Measurements from ENCODE around the gene MAPK12. TPM values are rescaled to one million over a fixed set of nuclear protein-coding genes. Genes with fewer than 3 reads are reported as not detected.
A peak's percentile ranks its signal among the peaks of the same experiment; 100 is the strongest.

The MAPK12 gene
- total and polyA plus RNA-seq, 2 donors (not counting 1 experiment from before 2014, with no cell fraction given) = 6.5 to 7.8 TPM

DNA sequence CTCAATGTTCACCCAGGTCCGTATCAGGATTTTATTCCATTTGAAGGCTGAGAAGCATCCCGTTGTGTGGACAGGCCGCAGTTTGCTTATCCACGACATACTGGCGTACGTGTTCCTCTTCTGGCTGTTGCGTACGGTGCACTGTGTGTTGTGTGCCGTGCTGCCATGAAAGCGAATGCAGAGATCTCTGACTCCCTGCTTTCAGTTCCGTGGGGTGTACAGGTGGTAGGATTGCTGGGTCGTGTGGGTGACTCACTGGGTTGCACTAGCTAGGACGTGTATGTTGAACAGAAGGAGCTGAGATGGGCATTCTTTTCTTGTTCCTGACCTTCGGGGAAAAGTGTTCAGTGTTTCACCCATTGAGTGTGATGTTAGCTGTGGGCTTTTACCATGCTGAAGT lies 50.3 kb downstream of the MAPK12 start:
- H2AFZ ChIP-seq (ENCODE audit: insufficient read depth, low read depth, low read length, poor library complexity, severe bottlenecking) = no peak overlapping the region
- peaks cover 0 to 51% of the 10 kb centered on the region in 2 experiments for H3K36me3 ChIP-seq (replicated peaks in 1 of 2; ENCODE audit: control extremely low read depth in 1 of 2, control insufficient read depth in 1 of 2, extremely low read depth in 1 of 2, insufficient read depth in 2 of 2, low read length in 1 of 2)
- DNase-seq (no peak), ATAC-seq (ENCODE audit: low read depth) (no peak)
- no peak overlapping the region for H3K27ac Mint-ChIP-seq
- H3K4me1 ChIP-seq (ENCODE audit: control insufficient read depth in 2 of 2, insufficient read depth in 2 of 2, low read length in 2 of 2) = peaks cover 15 to 26% of the 10 kb centered on the region in 2 donors
- peaks cover 75% of the 10 kb centered on the region for H4K20me1 ChIP-seq (ENCODE audit: control insufficient read depth, insufficient read depth, low read length, poor library complexity, severe bottlenecking)
- H3K4me1 Mint-ChIP-seq = peaks cover 31% of the 10 kb centered on the region
- no peak overlapping the region for H3K4me3 Mint-ChIP-seq
- H3K27ac ChIP-seq (ENCODE audit: low read length in 2 of 2) = no peak overlapping the region
- no peak overlapping the region for H3K9ac ChIP-seq (ENCODE audit: low read length)
- H3K79me2 ChIP-seq (ENCODE audit: control insufficient read depth, insufficient read depth, low read length) = peaks cover 27% of the 10 kb centered on the region
- H3K9me3 ChIP-seq (ENCODE audit: control extremely low read depth in 1 of 3, control insufficient read depth in 2 of 3, insufficient read depth in 1 of 3, low read length in 2 of 3) = no peaks in the 10 kb centered on the region
- WGBS (ENCODE audit: insufficient coverage) = 94% methylated on average over 14 of the region's 14 CpGs
- no peaks in the 10 kb centered on the region for H3K27me3 ChIP-seq (replicated peaks in 1 of 4; ENCODE audit: control extremely low read depth in 1 of 4, control insufficient read depth in 3 of 4, insufficient read depth in 4 of 4, low read length in 3 of 4)
- POLR2A ChIA-PET = no interaction called here
- CTCF ChIA-PET = interaction anchor here (0.7 to 6.4 kb wide), 8 partner anchors 22 to 280 kb away, joined by 3 to 57 read pairs (median 3); no protein-coding TSS in a partner anchor
- no peak overlapping the region for H3K4me3 ChIP-seq (ENCODE audit: control extremely low read depth in 1 of 5, extremely low read depth in 1 of 5, insufficient read depth in 1 of 5, low read depth in 2 of 5, low read length in 4 of 5)
- no peaks in the 10 kb centered on the region for H3K9me3 Mint-ChIP-seq (ENCODE audit: insufficient read depth)
- intact Hi-C loops (cut with micrococcal nuclease) = loop anchor here (2.0 kb wide), 1 partner anchor 38 kb away; no protein-coding TSS in a partner anchor
- no peak overlapping the region for H3K4me2 ChIP-seq (replicated peaks; ENCODE audit: low read depth, low read length, poor library complexity, severe bottlenecking)
- H3K27me3 Mint-ChIP-seq = no peaks in the 10 kb centered on the region
- TF ChIP-seq, protein P1, sequence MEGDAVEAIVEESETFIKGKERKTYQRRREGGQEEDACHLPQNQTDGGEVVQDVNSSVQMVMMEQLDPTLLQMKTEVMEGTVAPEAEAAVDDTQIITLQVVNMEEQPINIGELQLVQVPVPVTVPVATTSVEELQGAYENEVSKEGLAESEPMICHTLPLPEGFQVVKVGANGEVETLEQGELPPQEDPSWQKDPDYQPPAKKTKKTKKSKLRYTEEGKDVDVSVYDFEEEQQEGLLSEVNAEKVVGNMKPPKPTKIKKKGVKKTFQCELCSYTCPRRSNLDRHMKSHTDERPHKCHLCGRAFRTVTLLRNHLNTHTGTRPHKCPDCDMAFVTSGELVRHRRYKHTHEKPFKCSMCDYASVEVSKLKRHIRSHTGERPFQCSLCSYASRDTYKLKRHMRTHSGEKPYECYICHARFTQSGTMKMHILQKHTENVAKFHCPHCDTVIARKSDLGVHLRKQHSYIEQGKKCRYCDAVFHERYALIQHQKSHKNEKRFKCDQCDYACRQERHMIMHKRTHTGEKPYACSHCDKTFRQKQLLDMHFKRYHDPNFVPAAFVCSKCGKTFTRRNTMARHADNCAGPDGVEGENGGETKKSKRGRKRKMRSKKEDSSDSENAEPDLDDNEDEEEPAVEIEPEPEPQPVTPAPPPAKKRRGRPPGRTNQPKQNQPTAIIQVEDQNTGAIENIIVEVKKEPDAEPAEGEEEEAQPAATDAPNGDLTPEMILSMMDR (IDR thresholded peaks at IDR 0.05) = no peak
- no peak for TF ChIP-seq EZH2 (IDR thresholded peaks at IDR 0.05; ENCODE audit: borderline replicate concordance, insufficient read depth, low read depth, low read length, poor library complexity, severe bottlenecking)

DNA sequence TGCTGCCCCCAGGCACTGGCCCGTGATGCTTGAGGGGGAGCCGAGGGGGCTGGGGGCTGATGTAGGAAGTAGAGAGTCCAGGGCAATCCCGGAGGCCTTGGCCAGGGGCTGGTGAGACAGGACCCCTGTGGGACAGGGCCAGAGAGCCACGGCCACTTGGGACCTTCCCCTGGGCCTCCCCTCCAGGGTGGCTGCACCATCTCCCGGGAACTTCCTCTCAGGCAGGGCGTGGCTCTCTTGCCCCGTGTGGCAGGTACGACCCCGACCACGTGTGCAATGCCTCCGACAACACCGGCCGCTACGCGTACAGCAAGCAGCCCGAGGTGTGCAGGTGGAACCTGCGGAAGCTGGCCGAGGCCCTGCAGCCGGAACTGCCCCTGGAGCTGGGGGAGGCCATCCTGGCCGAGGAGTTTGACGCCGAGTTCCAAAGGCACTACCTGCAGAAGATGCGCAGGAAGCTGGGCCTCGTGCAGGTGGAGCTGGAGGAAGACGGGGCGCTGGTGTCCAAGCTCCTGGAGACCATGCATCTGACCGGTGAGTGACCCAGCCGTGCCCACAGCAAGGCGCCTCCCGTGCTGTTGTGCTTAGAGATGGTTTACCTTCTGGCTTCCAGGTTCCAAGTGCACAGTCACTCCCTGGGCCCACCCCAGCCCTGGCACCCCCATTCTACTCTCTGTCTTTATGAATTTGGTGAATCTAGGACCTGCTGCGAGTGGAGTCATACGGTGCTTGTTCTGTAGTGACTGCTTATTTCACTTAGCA lies 50.9 kb downstream of the MAPK12 start:
- intact Hi-C loops (cut with micrococcal nuclease) = loop anchor here (2.0 kb wide), 1 partner anchor 38 kb away; no protein-coding TSS in a partner anchor
- DNase-seq = peak; percentile 35
- H3K36me3 ChIP-seq (replicated peaks in 1 of 2; ENCODE audit: control extremely low read depth in 1 of 2, control insufficient read depth in 1 of 2, extremely low read depth in 1 of 2, insufficient read depth in 2 of 2, low read length in 1 of 2) = peaks cover 0 to 47% of the 10 kb centered on the region in 2 experiments
- peaks cover 29% of the 10 kb centered on the region for H3K79me2 ChIP-seq (ENCODE audit: control insufficient read depth, insufficient read depth, low read length)
- Mint-ChIP-seq H3K9me3 (ENCODE audit: insufficient read depth) (no peaks in the 10 kb centered on the region), H3K4me1 (peaks cover 32% of the 10 kb centered on the region), H3K27ac (no peak overlapping the region), H3K27me3 (no peaks in the 10 kb centered on the region), H3K4me3 (no peak overlapping the region)
- no peak overlapping the region for H3K27ac ChIP-seq (ENCODE audit: low read length in 2 of 2)
- ChIA-PET CTCF (interaction anchor here (0.7 to 6.4 kb wide), 6 partner anchors 21 to 280 kb away, joined by 3 to 57 read pairs (median 4); no protein-coding TSS in a partner anchor), POLR2A (no interaction called here)
- peaks cover 15 to 26% of the 10 kb centered on the region in 2 donors for H3K4me1 ChIP-seq (ENCODE audit: control insufficient read depth in 2 of 2, insufficient read depth in 2 of 2, low read length in 2 of 2)
- H3K4me3 ChIP-seq (ENCODE audit: control extremely low read depth in 1 of 5, extremely low read depth in 1 of 5, insufficient read depth in 1 of 5, low read depth in 2 of 5, low read length in 4 of 5) = no peak overlapping the region
- WGBS (ENCODE audit: insufficient coverage) = 93% methylated on average over 32 of the region's 32 CpGs
- no peak overlapping the region for H2AFZ ChIP-seq (ENCODE audit: insufficient read depth, low read depth, low read length, poor library complexity, severe bottlenecking)
- H3K4me2 ChIP-seq (replicated peaks; ENCODE audit: low read depth, low read length, poor library complexity, severe bottlenecking) = no peak overlapping the region
- H3K27me3 ChIP-seq (replicated peaks in 1 of 4; ENCODE audit: control extremely low read depth in 1 of 4, control insufficient read depth in 3 of 4, insufficient read depth in 4 of 4, low read length in 3 of 4) = no peaks in the 10 kb centered on the region
- H3K9me3 ChIP-seq (ENCODE audit: control extremely low read depth in 1 of 3, control insufficient read depth in 2 of 3, insufficient read depth in 1 of 3, low read length in 2 of 3) = no peaks in the 10 kb centered on the region
- TF ChIP-seq EZH2 (IDR thresholded peaks at IDR 0.05; ENCODE audit: borderline replicate concordance, insufficient read depth, low read depth, low read length, poor library complexity, severe bottlenecking) = no peak
- TF ChIP-seq, protein P1 (IDR thresholded peaks at IDR 0.05) = no peak
- ATAC-seq (ENCODE audit: low read depth) = no peak
- no peak overlapping the region for H3K9ac ChIP-seq (ENCODE audit: low read length)
- peaks cover 81% of the 10 kb centered on the region for H4K20me1 ChIP-seq (ENCODE audit: control insufficient read depth, insufficient read depth, low read length, poor library complexity, severe bottlenecking)

Data from B cell (primary cell).